Vein endothelial cell (primary cell): ENCODE results near the gene ARHGEF33. TPM values are rescaled to one million over a fixed set of nuclear protein-coding genes. Genes with fewer than 3 reads are reported as not detected.

Source experiments
- small RNA-seq: library from RNA; depleted of rRNA; stranded (forward); fragments of <200 nt; gene quantifications from one replicate; pipeline ENCODE3, GENCODE V24; 2012
- total RNA-seq: library from RNA; depleted of rRNA; stranded (reverse); fragments of >200 nt; gene quantifications from 2 replicates; pipeline ENCODE4 v1.2.3, GENCODE V29; 2012

The ARHGEF33 gene
- under 0.01 and 0.19 TPM in 2 replicates for total RNA-seq

GRCh38 chr2:38889575-38889974 lies at the start of gene ARHGEF33:
Gene ARHGEF33, plus strand, starts transcription at chr2:38889875. Its CDS starts 29,573 bp downstream, at chr2:38919448.

GRCh38 chr2:38875576-38876367 lies 13.9 kb upstream of the ARHGEF33 start, which contains the start of the genes DHX57 and MORN2:
Gene DHX57, minus strand, starts transcription at chr2:38875934. Its CDS starts 7,529 bp downstream, at chr2:38868405.
Gene MORN2, plus strand, starts transcription at chr2:38875976.

Small RNAs within 50 kb of the gene (small RNA-seq; reads per million reads assigned to genes)
- gene RN7SL96P (not detected), gene RNU6-851P (not detected)

Other genes with a start within 250 kb of the ARHGEF33 start
- 6.9 and 9.0 TPM in 2 replicates for gene GALM, start 223.8 kb upstream of the ARHGEF33 start, total RNA-seq
- gene SRSF7, start 138.5 kb upstream of the ARHGEF33 start, total RNA-seq: 103 and 126 TPM in 2 replicates
- gene GEMIN6, start 111.7 kb upstream of the ARHGEF33 start, total RNA-seq: 6.2 and 6.8 TPM in 2 replicates
- 18.3 and 20.9 TPM in 2 replicates for gene DHX57, start 13.9 kb upstream of the ARHGEF33 start, total RNA-seq
- 9.8 and 15.4 TPM in 2 replicates for gene MORN2, start 13.9 kb upstream of the ARHGEF33 start, total RNA-seq
- gene SOS1, start 231.2 kb downstream of the ARHGEF33 start, total RNA-seq: 14.4 and 25.6 TPM in 2 replicates